GM23338 (cell line): Measurements from ENCODE around the gene ZNF184. TPM values are rescaled to one million over a fixed set of nuclear protein-coding genes. Genes with fewer than 3 reads are reported as not detected.
"Not testable (repeated sequence)": the region's sequence is repeated elsewhere in the genome, so short reads cannot be mapped to it uniquely, and the experiment has no call there.

Experiments
- ATAC-seq: fragments of 200-7000 bp; cut with Tn5 transposase; 3 replicates; pipeline ENCODE4 v1.9.1; 2020
- DNase-seq: peaks from one replicate; pipeline ENCODE4 v3.0.0-alpha.2; 2015; ENCODE audit warnings: low spot score
- H2AFZ ChIP-seq: fragments of 200-600 bp; sonication (generic); 2 replicates; pipeline ENCODE4 v1.8.0; 2016; ENCODE audit warnings: antibody characterized with exemption, mild to moderate bottlenecking, moderate library complexity
- H3F3A ChIP-seq: fragments of 200-600 bp; sonication (generic); replicated peaks from 2 replicates; pipeline ENCODE4 v1.8.0; 2017; ENCODE audit warnings: antibody characterized with exemption, mixed run types, low read depth
- H3K27ac ChIP-seq: fragments of 200-600 bp; sonication (generic); 2 replicates; pipeline ENCODE4 v1.6.1; 2016; ENCODE audit warnings: low read depth
- H3K27me3 ChIP-seq: fragments of 200-600 bp; sonication (generic); 2 replicates; pipeline ENCODE4 v1.8.0; 2016; ENCODE audit warnings: mild to moderate bottlenecking, mixed run types, moderate library complexity; ENCODE audit not compliant: insufficient read depth
- H3K36me3 ChIP-seq: fragments of 200-600 bp; sonication (generic); 2 replicates; pipeline ENCODE4 v1.8.0; 2016; ENCODE audit warnings: mild to moderate bottlenecking; ENCODE audit not compliant: insufficient read depth
- H3K4me1 ChIP-seq: fragments of 200-600 bp; sonication (generic); 2 replicates; pipeline ENCODE4 v1.8.0; 2016; ENCODE audit warnings: mild to moderate bottlenecking, moderate library complexity; ENCODE audit not compliant: insufficient read depth
- H3K4me2 ChIP-seq: fragments of 200-600 bp; sonication (generic); 2 replicates; pipeline ENCODE4 v1.7.1; 2017; ENCODE audit warnings: mixed run types
- H3K4me3 ChIP-seq: fragments of 200-600 bp; sonication (generic); 2 replicates; pipeline ENCODE4 v1.6.1; 2016; ENCODE audit warnings: mixed run types
- H3K79me2 ChIP-seq: fragments of 200-600 bp; sonication (generic); replicated peaks from 2 replicates; pipeline ENCODE4 v1.8.0; 2017; ENCODE audit warnings: mild to moderate bottlenecking; ENCODE audit not compliant: insufficient read depth
- H3K9me2 ChIP-seq: fragments of 200-600 bp; sonication (generic); 2 replicates; pipeline ENCODE4 v1.8.0; 2017; ENCODE audit not compliant: insufficient read depth
- H4K20me1 ChIP-seq: fragments of 200-600 bp; sonication (generic); replicated peaks from 2 replicates; pipeline ENCODE4 v1.8.0; 2017; ENCODE audit warnings: mild to moderate bottlenecking; ENCODE audit not compliant: insufficient read depth
- H3K27ac Mint-ChIP-seq: 2 replicates; pipeline ENCODE4 v1.8.0; 2020; ENCODE audit warnings: inconsistent platforms, mild to moderate bottlenecking, moderate library complexity, mixed read lengths
- H3K27me3 Mint-ChIP-seq: 3 replicates; pipeline ENCODE4 v1.8.0; 2022; ENCODE audit warnings: low read depth, mild to moderate bottlenecking, moderate library complexity, mixed read lengths, inconsistent platforms; ENCODE audit not compliant: insufficient read depth, poor library complexity
- H3K36me3 Mint-ChIP-seq: 3 replicates; pipeline ENCODE4 v1.8.0; 2021; ENCODE audit warnings: low read depth, mild to moderate bottlenecking, inconsistent platforms, moderate library complexity, mixed read lengths
- H3K4me1 Mint-ChIP-seq: 3 replicates; pipeline ENCODE4 v1.8.0; 2020; ENCODE audit warnings: mild to moderate bottlenecking, inconsistent platforms, mixed read lengths
- H3K4me3 Mint-ChIP-seq: 3 replicates; pipeline ENCODE4 v1.8.0; 2021; ENCODE audit warnings: moderate library complexity, mild to moderate bottlenecking, inconsistent platforms, mixed read lengths
- H3K9me3 Mint-ChIP-seq: 3 replicates; pipeline ENCODE4 v1.8.0; 2020; ENCODE audit warnings: moderate library complexity, mild to moderate bottlenecking, inconsistent platforms, mixed read lengths
- CREB1 ChIP-seq: fragments of 250-450 bp; sonication (Bioruptor Pico); IDR thresholded peaks from 2 replicates; pipeline ENCODE4 v1.5.0; 2020; ENCODE audit warnings: low read depth, mild to moderate bottlenecking, moderate library complexity
- JUNB ChIP-seq: IDR thresholded peaks from one replicate; pipeline ENCODE4 v1.6.1; 2016; ENCODE audit warnings: antibody characterized with exemption; ENCODE audit not compliant: unreplicated experiment
- POLR2AphosphoS5 ChIP-seq: IDR thresholded peaks from 2 replicates; pipeline ENCODE4 v1.6.1; 2016; ENCODE audit warnings: antibody characterized with exemption, low read depth
- STAT1 ChIP-seq: IDR thresholded peaks from one replicate; pipeline ENCODE4 v1.6.1; 2016; ENCODE audit warnings: antibody characterized with exemption; ENCODE audit not compliant: unreplicated experiment
- ZNF114 ChIP-seq: fragments of 250-450 bp; sonication (Bioruptor Pico); IDR thresholded peaks from 2 replicates; pipeline ENCODE4 v1.5.0; 2020; ENCODE audit warnings: mild to moderate bottlenecking, moderate library complexity
- ZNF331 ChIP-seq: fragments of 250-450 bp; sonication (Bioruptor Pico); IDR thresholded peaks from 2 replicates; pipeline ENCODE4 v1.5.0; 2020; ENCODE audit warnings: low read depth, mild to moderate bottlenecking, moderate library complexity
- polyA plus RNA-seq: library from polyadenylated mRNA; unstranded; fragments of >200 nt; fragmentation: Nextera tagmentation; extraction: Ambion mirVana; gene quantifications from 2 replicates; pipeline ENCODE4 v1.2.1, GENCODE V29; 2016
- total RNA-seq: library from RNA; depleted of rRNA; stranded (reverse); fragments of >200 nt; shearing (Covaris generic); gene quantifications from 2 replicates; pipeline ENCODE4 v1.2.3, GENCODE V29; 2014
- TF ChIP-seq, protein P1 (sequence below): IDR thresholded peaks from one replicate; pipeline ENCODE4 v1.6.1; 2018; ENCODE audit warnings: antibody characterized with exemption; ENCODE audit not compliant: unreplicated experiment

ZNF184 gene
- total and polyA plus RNA-seq, 2 experiments from 2014 or later = 6.0 to 10.6 TPM

DNA sequence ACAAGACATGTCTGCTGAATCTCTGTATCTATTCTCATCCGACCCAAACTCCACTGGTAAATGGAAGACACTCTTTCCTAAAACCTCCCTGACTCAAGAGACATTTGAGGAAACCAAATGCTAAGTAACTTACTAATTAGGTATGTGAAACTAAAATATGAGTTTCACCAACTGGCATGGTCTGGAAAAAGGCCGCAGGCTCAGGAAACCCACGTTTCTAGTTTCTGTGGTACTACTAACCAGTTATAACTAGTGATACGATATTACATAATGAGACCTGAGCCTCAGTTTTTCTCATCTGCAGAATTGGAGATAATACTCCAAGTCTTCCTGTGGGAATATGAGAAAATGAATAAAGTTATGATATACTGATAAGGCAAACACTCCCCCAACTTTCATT is 44.4 kb downstream of the ZNF184 start (continued):
- TF ChIP-seq ZNF114 (CRISPR knock-in tag) = no peak

DNA sequence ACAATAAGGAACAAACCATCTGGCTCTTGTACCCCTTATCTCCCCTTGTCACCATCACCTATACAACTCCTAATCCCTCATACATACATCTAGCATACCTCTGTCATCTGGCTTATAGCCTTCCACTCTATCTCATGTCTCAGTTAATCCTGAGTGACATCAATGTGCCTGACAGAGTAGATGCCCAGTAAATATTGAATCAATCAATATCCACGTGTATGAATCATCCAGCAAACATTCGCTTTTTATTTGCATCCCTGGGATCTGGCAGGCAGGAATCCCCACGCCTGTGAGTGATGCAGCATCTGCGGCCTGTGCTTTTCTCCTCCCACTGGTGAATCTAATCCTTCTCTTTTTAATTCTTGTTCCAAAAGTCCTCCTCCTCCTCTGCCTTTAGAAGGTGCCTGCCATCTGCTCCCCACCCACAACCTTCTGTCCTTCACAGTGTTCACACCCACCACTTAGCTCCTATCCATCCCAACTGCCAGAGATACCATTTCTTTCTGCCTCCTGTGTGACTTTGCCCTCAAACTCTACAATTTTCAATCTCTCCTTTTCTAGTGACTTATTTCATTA is 46.8 kb downstream of the ZNF184 start:
- Mint-ChIP-seq H3K27me3 (no peaks in the 10 kb centered on the region), H3K27ac (no peak overlapping the region), H3K9me3 (peaks cover 6% of the 10 kb centered on the region; the same call in 1 of the 3 replicates), H3K4me3 (no peak overlapping the region), H3K36me3 (no peaks in the 10 kb centered on the region), H3K4me1 (peaks cover 6% of the 10 kb centered on the region; the same call in 2 of the 3 replicates)
- Histone ChIP-seq H3F3A (no peaks in the 10 kb centered on the region), H3K27ac (no peak overlapping the region), H3K27me3 (no peaks in the 10 kb centered on the region), H2AFZ (no peak overlapping the region), H3K4me2 (no peak overlapping the region), H3K4me1 (peaks cover 13% of the 10 kb centered on the region), H3K9me2 (peaks cover 4% of the 10 kb centered on the region; the same call in 1 of the 2 replicates), H3K4me3 (no peak overlapping the region), H3K79me2 (no peaks in the 10 kb centered on the region), H3K36me3 (no peaks in the 10 kb centered on the region), H4K20me1 (no peaks in the 10 kb centered on the region)
- ATAC-seq = no peak
- no peak for DNase-seq
- TF ChIP-seq JUNB (no peak), ZNF331 (CRISPR knock-in tag) (no peak), CREB1 (CRISPR knock-in tag) (no peak), POLR2AphosphoS5 (no peak), STAT1 (no peak)
- TF ChIP-seq, protein P1, sequence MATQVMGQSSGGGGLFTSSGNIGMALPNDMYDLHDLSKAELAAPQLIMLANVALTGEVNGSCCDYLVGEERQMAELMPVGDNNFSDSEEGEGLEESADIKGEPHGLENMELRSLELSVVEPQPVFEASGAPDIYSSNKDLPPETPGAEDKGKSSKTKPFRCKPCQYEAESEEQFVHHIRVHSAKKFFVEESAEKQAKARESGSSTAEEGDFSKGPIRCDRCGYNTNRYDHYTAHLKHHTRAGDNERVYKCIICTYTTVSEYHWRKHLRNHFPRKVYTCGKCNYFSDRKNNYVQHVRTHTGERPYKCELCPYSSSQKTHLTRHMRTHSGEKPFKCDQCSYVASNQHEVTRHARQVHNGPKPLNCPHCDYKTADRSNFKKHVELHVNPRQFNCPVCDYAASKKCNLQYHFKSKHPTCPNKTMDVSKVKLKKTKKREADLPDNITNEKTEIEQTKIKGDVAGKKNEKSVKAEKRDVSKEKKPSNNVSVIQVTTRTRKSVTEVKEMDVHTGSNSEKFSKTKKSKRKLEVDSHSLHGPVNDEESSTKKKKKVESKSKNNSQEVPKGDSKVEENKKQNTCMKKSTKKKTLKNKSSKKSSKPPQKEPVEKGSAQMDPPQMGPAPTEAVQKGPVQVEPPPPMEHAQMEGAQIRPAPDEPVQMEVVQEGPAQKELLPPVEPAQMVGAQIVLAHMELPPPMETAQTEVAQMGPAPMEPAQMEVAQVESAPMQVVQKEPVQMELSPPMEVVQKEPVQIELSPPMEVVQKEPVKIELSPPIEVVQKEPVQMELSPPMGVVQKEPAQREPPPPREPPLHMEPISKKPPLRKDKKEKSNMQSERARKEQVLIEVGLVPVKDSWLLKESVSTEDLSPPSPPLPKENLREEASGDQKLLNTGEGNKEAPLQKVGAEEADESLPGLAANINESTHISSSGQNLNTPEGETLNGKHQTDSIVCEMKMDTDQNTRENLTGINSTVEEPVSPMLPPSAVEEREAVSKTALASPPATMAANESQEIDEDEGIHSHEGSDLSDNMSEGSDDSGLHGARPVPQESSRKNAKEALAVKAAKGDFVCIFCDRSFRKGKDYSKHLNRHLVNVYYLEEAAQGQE = no peak

DNA sequence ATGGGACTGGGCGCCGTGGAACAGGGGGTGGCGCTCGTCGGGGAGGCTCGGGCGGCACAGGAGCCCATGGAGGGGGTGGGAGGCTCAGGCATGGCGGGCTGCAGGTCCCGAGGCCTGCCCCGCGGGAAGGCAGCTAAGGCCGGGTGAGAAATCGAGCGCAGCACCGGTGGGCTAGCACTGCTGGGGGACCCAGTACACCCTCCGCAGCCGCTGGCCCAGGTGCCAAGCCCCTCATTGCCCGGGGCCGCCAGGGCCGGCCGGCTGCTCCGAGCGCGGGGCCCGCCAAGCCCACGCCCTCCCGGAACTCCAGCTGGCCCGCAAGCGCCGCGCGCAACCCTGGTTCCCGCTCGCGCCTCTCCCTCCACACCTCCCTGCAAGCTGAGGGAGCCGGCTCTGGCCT is 48.1 kb downstream of the ZNF184 start:
- H3K79me2 ChIP-seq, H3K36me3 ChIP-seq, H3K4me3 Mint-ChIP-seq, H3K27me3 Mint-ChIP-seq, H3K27ac ChIP-seq, H3K4me3 ChIP-seq, H3F3A ChIP-seq, DNase-seq, H3K27me3 ChIP-seq, H3K27ac Mint-ChIP-seq, H3K9me3 Mint-ChIP-seq, H3K9me2 ChIP-seq, ATAC-seq, H2AFZ ChIP-seq, H3K4me1 Mint-ChIP-seq, H4K20me1 ChIP-seq, H3K36me3 Mint-ChIP-seq, H3K4me2 ChIP-seq: not testable (repeated sequence)
- peaks cover 13% of the 10 kb centered on the region for H3K4me1 ChIP-seq
